SK-N-SH (cell line): ENCODE measurements around the gene AGAP1. TPM values are rescaled to one million over a fixed set of nuclear protein-coding genes. Genes with fewer than 3 reads are reported as not detected.

ENCODE experiments used
- CTCF ChIA-PET: fragments of 300-600, 350-600 bp; formaldehyde crosslinking; extraction: SDS; loops from one replicate; lab custom pipeline; 2021; lab: Yijun Ruan, JAX
- POLR2A ChIA-PET: fragments of 350-600 bp; sonication (Branson Sonifier 250); formaldehyde crosslinking; extraction: SDS; loops from one replicate; lab custom pipeline; 2020; ENCODE audit warnings: antibody characterized with exemption, inconsistent platforms; lab: Yijun Ruan, JAX
- DNase-seq: peaks from one replicate; pipeline ENCODE4 v3.0.0; 2012
- H2AFZ ChIP-seq: fragments of 200-600 bp; sonication (generic); 2 replicates; pipeline ENCODE4 v1.8.1; 2016; ENCODE audit warnings: antibody characterized with exemption, mild to moderate bottlenecking, low read depth
- H3F3A ChIP-seq: fragments of 200-600 bp; sonication (generic); replicated peaks from 2 replicates; pipeline ENCODE3; 2016; ENCODE audit warnings: antibody characterized with exemption, mild to moderate bottlenecking; ENCODE audit not compliant: insufficient read depth
- H3K27ac ChIP-seq, 2 experiments: fragments of 200-500 bp in 1 of 2; fragments of 200-600 bp in 1 of 2; sonication (Bioruptor generic) in 1 of 2; sonication (generic), shearing (Covaris generic) in 1 of 2; 2 replicates each; pipeline versions ENCODE4 v1.5.1 to v1.6.1; 2014 to 2016; ENCODE audit warnings: low read depth in 2 of 2, inconsistent platforms in 1 of 2, low read length in 1 of 2, mild to moderate bottlenecking in 1 of 2, mixed read lengths in 1 of 2
- H3K27me3 ChIP-seq: fragments of 200-600 bp; sonication (generic), shearing (Covaris generic); 2 replicates; pipeline ENCODE4 v1.6.1; 2016; ENCODE audit warnings: mixed run types; ENCODE audit not compliant: insufficient read depth
- H3K36me3 ChIP-seq, 2 experiments: fragments of 200-500 bp in 1 of 2; fragments of 200-600 bp in 1 of 2; sonication (Bioruptor generic) in 1 of 2; sonication (generic) in 1 of 2; replicated peaks in 1 of 2; 2 replicates each; pipeline versions ENCODE3 to v1.5.1; 2014 to 2016; ENCODE audit warnings: low read length in 1 of 2, mild to moderate bottlenecking in 1 of 2; ENCODE audit not compliant: insufficient read depth in 2 of 2, control insufficient read depth in 1 of 2
- H3K4me1 ChIP-seq, 2 experiments: fragments of 200-500 bp in 1 of 2; fragments of 200-600 bp in 1 of 2; sonication (Bioruptor generic) in 1 of 2; sonication (generic), shearing (Covaris generic) in 1 of 2; 2 replicates each; pipeline versions ENCODE4 v1.5.1 to v1.6.1; 2014 to 2016; ENCODE audit warnings: low read depth in 1 of 2, low read length in 1 of 2, mixed run types in 1 of 2; ENCODE audit not compliant: insufficient read depth in 2 of 2, control insufficient read depth in 1 of 2
- H3K4me2 ChIP-seq: fragments of 200-600 bp; sonication (generic), shearing (Covaris generic); 2 replicates; pipeline ENCODE4 v1.6.1; 2017; ENCODE audit warnings: mixed run types
- H3K4me3 ChIP-seq, 2 experiments: fragments of 200-500 bp in 1 of 2; fragments of 200-600 bp in 1 of 2; sonication (Bioruptor generic) in 1 of 2; sonication (generic), shearing (Covaris generic) in 1 of 2; 2 replicates each; pipeline versions ENCODE4 v1.5.1 to v1.8.1; 2014 to 2016; ENCODE audit warnings: low read depth in 2 of 2, inconsistent platforms in 1 of 2, low read length in 1 of 2, mild to moderate bottlenecking in 1 of 2, mixed read lengths in 1 of 2, moderate library complexity in 1 of 2
- H3K79me2 ChIP-seq: fragments of 200-600 bp; sonication (generic); 2 replicates; pipeline ENCODE4 v1.8.1; 2017; ENCODE audit warnings: mild to moderate bottlenecking; ENCODE audit not compliant: insufficient read depth
- H3K9ac ChIP-seq: fragments of 200-600 bp; sonication (generic); 2 replicates; pipeline ENCODE4 v1.6.1; 2017; ENCODE audit warnings: mixed run types
- H3K9me2 ChIP-seq: fragments of 200-600 bp; sonication (generic); 2 replicates; pipeline ENCODE4 v1.6.1; 2017; ENCODE audit warnings: mixed run types
- H3K9me3 ChIP-seq: fragments of 200-600 bp; sonication (generic); 2 replicates; pipeline ENCODE4 v1.6.1; 2017; ENCODE audit warnings: mixed run types, mild to moderate bottlenecking, moderate library complexity
- H4K20me1 ChIP-seq: fragments of 200-600 bp; sonication (generic); 2 replicates; pipeline ENCODE4 v1.6.1; 2017; ENCODE audit warnings: mild to moderate bottlenecking, mixed run types; ENCODE audit not compliant: insufficient read depth
- CHD2 ChIP-seq: fragments of 150-350 bp; IDR thresholded peaks from 2 replicates; pipeline ENCODE4 v1.6.1; 2018; ENCODE audit warnings: low read length; ENCODE audit not compliant: partially characterized antibody
- FOSL2 ChIP-seq: IDR thresholded peaks from 2 replicates; pipeline ENCODE4 v1.4.0; 2012; ENCODE audit warnings: low read depth, mild to moderate bottlenecking, moderate library complexity, borderline replicate concordance
- FOXJ3 ChIP-seq: sonication (generic); formaldehyde crosslinking; IDR thresholded peaks from 2 replicates; pipeline ENCODE4 v1.5.1; 2020; ENCODE audit warnings: mild to moderate bottlenecking, missing genetic modification reagents
- IRF3 ChIP-seq: fragments of 150-350 bp; IDR thresholded peaks from 2 replicates; pipeline ENCODE4 v1.6.1; 2016; ENCODE audit warnings: mild to moderate bottlenecking, low read depth, low read length
- JUND ChIP-seq: IDR thresholded peaks from 2 replicates; pipeline ENCODE4 v1.4.0; 2012
- MAX ChIP-seq: IDR thresholded peaks from 2 replicates; pipeline ENCODE4 v1.4.0; 2012; ENCODE audit warnings: low read depth
- NRF1 ChIP-seq: IDR thresholded peaks from 2 replicates; pipeline ENCODE4 v1.6.1; 2012; ENCODE audit warnings: low read depth, mild to moderate bottlenecking, low read length
- RCOR1 ChIP-seq: fragments of 150-350 bp; IDR thresholded peaks from 2 replicates; pipeline ENCODE4 v1.6.1; 2017; ENCODE audit warnings: antibody characterized with exemption, low read length
- REST ChIP-seq: IDR thresholded peaks from 2 replicates; pipeline ENCODE4 v1.6.1; 2012; ENCODE audit warnings: mild to moderate bottlenecking, low read depth, low read length, moderate library complexity
- RXRA ChIP-seq: IDR thresholded peaks from 2 replicates; pipeline ENCODE4 v1.4.0; 2012; ENCODE audit warnings: low read depth, mild to moderate bottlenecking, borderline replicate concordance
- TAF1 ChIP-seq: IDR thresholded peaks from 2 replicates; pipeline ENCODE4 v1.6.1; 2012; ENCODE audit warnings: low read depth, mild to moderate bottlenecking, low read length, moderate library complexity, borderline replicate concordance
- USF2 ChIP-seq: fragments of 150-350 bp; IDR thresholded peaks from 2 replicates; pipeline ENCODE4 v1.6.1; 2017; ENCODE audit warnings: antibody characterized with exemption, low read length, low read depth, borderline replicate concordance
- WGBS: methylation state at CpG from one replicate; pipeline ENCODE4 v1.1.6; 2017; ENCODE audit warnings: low lambda C conversion rate; 5-methylcytosine and 5-hydroxymethylcytosine counted together
- polyA plus RNA-seq, 3 experiments: library from polyadenylated mRNA; depleted of rRNA; stranded (reverse); fragments of >200 nt; gene quantifications; 2 replicates each; pipeline ENCODE4 v1.2.3, GENCODE V29; 2012
- TF ChIP-seq, protein P1 (sequence below): fragments of 200-600 bp; sonication (generic); IDR thresholded peaks from 2 replicates; pipeline ENCODE4 v1.6.1; 2017; ENCODE audit warnings: antibody characterized with exemption, mild to moderate bottlenecking, moderate library complexity

Gene AGAP1
- polyA plus RNA-seq, 1 of the 3 experiments (the other 2 are of a cell fraction): 8.8 TPM

GRCh38 chr2:235701206-235701981 is 207.6 kb downstream of the AGAP1 start:
- no peaks in the 10 kb centered on the region for H3K27me3 ChIP-seq
- no peak overlapping the region for H2AFZ ChIP-seq
- H3K9me3 ChIP-seq: no peaks in the 10 kb centered on the region
- H4K20me1 ChIP-seq: peaks cover 5% of the 10 kb centered on the region
- POLR2A ChIA-PET: no interaction called here
- DNase-seq: no peak
- no peak overlapping the region for H3K9ac ChIP-seq
- no peak overlapping the region for H3K4me3 ChIP-seq
- H3K27ac ChIP-seq: peak overlapping the region in 1 of 2 experiments; percentile 11; a peak in 1 of 4 replicates
- 97% methylated on average over 13 of the region's 13 CpGs for WGBS
- H3K79me2 ChIP-seq: peaks cover 24% of the 10 kb centered on the region
- CTCF ChIA-PET: no interaction called here
- H3K9me2 ChIP-seq: no peaks in the 10 kb centered on the region
- no peaks in the 10 kb centered on the region for H3K36me3 ChIP-seq
- H3K4me2 ChIP-seq: no peak overlapping the region
- TF ChIP-seq IRF3 (no peak), REST (no peak), FOSL2 (no peak), NRF1 (no peak), CHD2 (no peak), USF2 (no peak)
- no peaks in the 10 kb centered on the region for H3F3A ChIP-seq
- peaks cover 0 to 10% of the 10 kb centered on the region in 2 experiments; a peak in 1 of 4 replicates for H3K4me1 ChIP-seq

GRCh38 chr2:235702186-235702585 is 208.3 kb downstream of the AGAP1 start:
- no peak overlapping the region for H2AFZ ChIP-seq
- peaks cover 5% of the 10 kb centered on the region for H4K20me1 ChIP-seq
- no peak for DNase-seq
- H3K4me2 ChIP-seq: no peak overlapping the region
- peaks cover 0 to 12% of the 10 kb centered on the region in 2 experiments; a peak in 1 of 4 replicates for H3K4me1 ChIP-seq
- no peaks in the 10 kb centered on the region for H3K9me3 ChIP-seq
- POLR2A ChIA-PET: no interaction called here
- H3K36me3 ChIP-seq: no peaks in the 10 kb centered on the region
- H3K9ac ChIP-seq: no peak overlapping the region
- no peaks in the 10 kb centered on the region for H3F3A ChIP-seq
- no peaks in the 10 kb centered on the region for H3K9me2 ChIP-seq
- peaks cover 31% of the 10 kb centered on the region for H3K79me2 ChIP-seq
- CTCF ChIA-PET: no interaction called here
- H3K27me3 ChIP-seq: no peaks in the 10 kb centered on the region
- H3K4me3 ChIP-seq: no peak overlapping the region
- WGBS: 81% methylated on average over 4 of the region's 4 CpGs
- peak overlapping the region in 1 of 2 experiments; percentile 56; a peak in 3 of 4 replicates for H3K27ac ChIP-seq
- TF ChIP-seq FOXJ3 (no peak), REST (no peak), FOSL2 (no peak), MAX (no peak), CHD2 (no peak), JUND (no peak), RXRA (no peak), RCOR1 (no peak), TAF1 (no peak)
- TF ChIP-seq, protein P1, sequence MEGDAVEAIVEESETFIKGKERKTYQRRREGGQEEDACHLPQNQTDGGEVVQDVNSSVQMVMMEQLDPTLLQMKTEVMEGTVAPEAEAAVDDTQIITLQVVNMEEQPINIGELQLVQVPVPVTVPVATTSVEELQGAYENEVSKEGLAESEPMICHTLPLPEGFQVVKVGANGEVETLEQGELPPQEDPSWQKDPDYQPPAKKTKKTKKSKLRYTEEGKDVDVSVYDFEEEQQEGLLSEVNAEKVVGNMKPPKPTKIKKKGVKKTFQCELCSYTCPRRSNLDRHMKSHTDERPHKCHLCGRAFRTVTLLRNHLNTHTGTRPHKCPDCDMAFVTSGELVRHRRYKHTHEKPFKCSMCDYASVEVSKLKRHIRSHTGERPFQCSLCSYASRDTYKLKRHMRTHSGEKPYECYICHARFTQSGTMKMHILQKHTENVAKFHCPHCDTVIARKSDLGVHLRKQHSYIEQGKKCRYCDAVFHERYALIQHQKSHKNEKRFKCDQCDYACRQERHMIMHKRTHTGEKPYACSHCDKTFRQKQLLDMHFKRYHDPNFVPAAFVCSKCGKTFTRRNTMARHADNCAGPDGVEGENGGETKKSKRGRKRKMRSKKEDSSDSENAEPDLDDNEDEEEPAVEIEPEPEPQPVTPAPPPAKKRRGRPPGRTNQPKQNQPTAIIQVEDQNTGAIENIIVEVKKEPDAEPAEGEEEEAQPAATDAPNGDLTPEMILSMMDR: no peak
